HepG2 (cell line): ENCODE results near the gene FOXA3. TPM values are rescaled to one million over a fixed set of nuclear protein-coding genes. Genes with fewer than 3 reads are reported as not detected.

ENCODE experiments used
- ASH2L ChIP-seq: fragments of 300-600, 200-600 bp; sonication (generic); IDR thresholded peaks from 2 replicates; pipeline ENCODE4 v1.7.0; 2017; ENCODE audit warnings: low read depth, mild to moderate bottlenecking, moderate library complexity, mixed read lengths, low read length; ENCODE audit not compliant: insufficient read length
- ETV6 ChIP-seq: sonication (generic); formaldehyde crosslinking; conservative IDR thresholded peaks from 2 replicates; pipeline ENCODE4 v1.4.0; 2020; ENCODE audit warnings: missing genetic modification reagents
- KDM5A ChIP-seq: fragments of 200-600 bp; sonication (generic); IDR thresholded peaks from 2 replicates; pipeline ENCODE4 v1.7.0; 2018; ENCODE audit warnings: antibody characterized with exemption, mild to moderate bottlenecking, low read length, borderline replicate concordance
- MAFF ChIP-seq: IDR thresholded peaks from 2 replicates; pipeline ENCODE4 v1.6.1; 2011; ENCODE audit warnings: low read depth, low read length, improper control_type of control experiment
- MTERF4 ChIP-seq: sonication (generic); formaldehyde crosslinking; IDR thresholded peaks from 2 replicates; pipeline ENCODE4 v1.8.0; 2023; ENCODE audit warnings: mild to moderate bottlenecking, missing genetic modification reagents
- MTF1 ChIP-seq: sonication (generic); formaldehyde crosslinking; IDR thresholded peaks from 2 replicates; pipeline ENCODE4 v1.5.0; 2020; ENCODE audit warnings: missing genetic modification reagents
- PLRG1 ChIP-seq: fragments of 450-650 bp; conservative IDR thresholded peaks from 2 replicates; pipeline ENCODE4 v1.6.1; 2016
- PRDM4 ChIP-seq: sonication (generic); formaldehyde crosslinking; IDR thresholded peaks from 2 replicates; pipeline ENCODE4 v1.9.0; 2021; ENCODE audit warnings: missing genetic modification reagents, borderline replicate concordance
- THYN1 ChIP-seq: sonication (generic); formaldehyde crosslinking; IDR thresholded peaks from 2 replicates; pipeline ENCODE4 v1.8.1; 2023; ENCODE audit warnings: low read depth, mild to moderate bottlenecking, moderate library complexity, missing genetic modification reagents, borderline replicate concordance
- ZFP37 ChIP-seq: sonication (generic); formaldehyde crosslinking; IDR thresholded peaks from 2 replicates; pipeline ENCODE4 v1.4.0; 2020; ENCODE audit warnings: missing genetic modification reagents, borderline replicate concordance
- ZNF143 ChIP-seq: sonication (generic); formaldehyde crosslinking; IDR thresholded peaks from 2 replicates; pipeline ENCODE4 v1.4.0; 2020; ENCODE audit warnings: missing genetic modification reagents
- ZNF207 ChIP-seq: fragments of 450-650 bp; IDR thresholded peaks from 2 replicates; pipeline ENCODE4 v1.6.1; 2016; ENCODE audit warnings: antibody characterized with exemption, borderline replicate concordance
- ZNF230 ChIP-seq: sonication (generic); formaldehyde crosslinking; IDR thresholded peaks from 2 replicates; pipeline ENCODE4 v1.4.0; 2020; ENCODE audit warnings: mild to moderate bottlenecking, missing genetic modification reagents
- ZNF513 ChIP-seq: sonication (generic); formaldehyde crosslinking; conservative IDR thresholded peaks from 2 replicates; pipeline ENCODE4 v1.5.0; 2020; ENCODE audit warnings: missing genetic modification reagents
- ZNF546 ChIP-seq: sonication (generic); formaldehyde crosslinking; conservative IDR thresholded peaks from 2 replicates; pipeline ENCODE4 v1.8.1; 2023; ENCODE audit warnings: mild to moderate bottlenecking, missing genetic modification reagents
- ZNF557 ChIP-seq: sonication (generic); formaldehyde crosslinking; IDR thresholded peaks from 2 replicates; pipeline ENCODE4 v1.4.0; 2020; ENCODE audit warnings: missing genetic modification reagents
- polyA plus RNA-seq, 8 experiments: library from polyadenylated mRNA; depleted of rRNA in 3 of 8; stranded (reverse) in 7 of 8; unstranded in 1 of 8; fragments of >200 nt; fragmentation: Illumina TruSeq in 4 of 8; extraction: Trizol in 4 of 8; gene quantifications; 2 replicates each; pipeline versions ENCODE4 v1.2.1 to v1.2.3, GENCODE V29; 2011 to 2016; ENCODE audit warnings: low read depth in 4 of 8, missing spikeins in 1 of 8, mixed read lengths in 1 of 8; ENCODE audit not compliant: insufficient read depth in 1 of 8
- total RNA-seq, 5 experiments: library from RNA; depleted of rRNA; stranded (reverse); fragments of >200 nt; fragmentation: Illumina TruSeq; extraction: Trizol; gene quantifications; 2 replicates each; pipeline ENCODE4 v1.2.3, GENCODE V29; 2016; ENCODE audit warnings: low read depth in 1 of 5
- TF ChIP-seq, protein P1 (sequence below): IDR thresholded peaks from 2 replicates; pipeline ENCODE4 v1.6.1; 2016; ENCODE audit warnings: low read depth
- TF ChIP-seq, protein P2 (sequence below): sonication (generic); formaldehyde crosslinking; conservative IDR thresholded peaks from 2 replicates; pipeline ENCODE4 v1.4.0; 2020; ENCODE audit warnings: mild to moderate bottlenecking, missing genetic modification reagents, moderate library complexity

Gene FOXA3
- total and polyA plus RNA-seq, 2 of the 13 experiments (the other 11 are each of a cell fraction or from before 2014, with no cell fraction given): 29.8 to 47.6 TPM

GRCh38 chr19:45885556-45886426 lies 21.7 kb downstream of the FOXA3 start, which contains the start of gene IRF2BP1 (continued):
- TF ChIP-seq PRDM4 (CRISPR knock-in tag) (no peak), KDM5A (no peak), THYN1 (CRISPR knock-in tag) (no peak), PLRG1 (no peak), ZNF230 (CRISPR knock-in tag) (no peak), ZNF207 (no peak), MAFF (no peak), ZFP37 (CRISPR knock-in tag) (no peak), ASH2L (peak; percentile 62), ZNF557 (CRISPR knock-in tag) (no peak), ZNF546 (CRISPR knock-in tag) (no peak; the same call in 1 of the 2 replicates), MTERF4 (CRISPR knock-in tag) (0 out of 2 replicates have a peak, but pooled peaks have one; percentile 71), ZNF143 (CRISPR knock-in tag) (peak; percentile 89), ZNF513 (CRISPR knock-in tag) (0 out of 2 replicates have a peak, but pooled peaks have one; percentile 51), ETV6 (CRISPR knock-in tag) (no peak), MTF1 (CRISPR knock-in tag) (no peak)
- TF ChIP-seq, protein P1, sequence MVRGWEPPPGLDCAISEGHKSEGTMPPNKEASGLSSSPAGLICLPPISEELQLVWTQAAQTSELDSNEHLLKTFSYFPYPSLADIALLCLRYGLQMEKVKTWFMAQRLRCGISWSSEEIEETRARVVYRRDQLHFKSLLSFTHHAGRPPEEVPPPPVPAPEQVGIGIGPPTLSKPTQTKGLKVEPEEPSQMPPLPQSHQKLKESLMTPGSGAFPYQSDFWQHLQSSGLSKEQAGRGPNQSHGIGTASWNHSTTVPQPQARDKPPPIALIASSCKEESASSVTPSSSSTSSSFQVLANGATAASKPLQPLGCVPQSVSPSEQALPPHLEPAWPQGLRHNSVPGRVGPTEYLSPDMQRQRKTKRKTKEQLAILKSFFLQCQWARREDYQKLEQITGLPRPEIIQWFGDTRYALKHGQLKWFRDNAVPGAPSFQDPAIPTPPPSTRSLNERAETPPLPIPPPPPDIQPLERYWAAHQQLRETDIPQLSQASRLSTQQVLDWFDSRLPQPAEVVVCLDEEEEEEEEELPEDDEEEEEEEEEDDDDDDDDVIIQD (CRISPR knock-in tag): no peak
- TF ChIP-seq, protein P2, sequence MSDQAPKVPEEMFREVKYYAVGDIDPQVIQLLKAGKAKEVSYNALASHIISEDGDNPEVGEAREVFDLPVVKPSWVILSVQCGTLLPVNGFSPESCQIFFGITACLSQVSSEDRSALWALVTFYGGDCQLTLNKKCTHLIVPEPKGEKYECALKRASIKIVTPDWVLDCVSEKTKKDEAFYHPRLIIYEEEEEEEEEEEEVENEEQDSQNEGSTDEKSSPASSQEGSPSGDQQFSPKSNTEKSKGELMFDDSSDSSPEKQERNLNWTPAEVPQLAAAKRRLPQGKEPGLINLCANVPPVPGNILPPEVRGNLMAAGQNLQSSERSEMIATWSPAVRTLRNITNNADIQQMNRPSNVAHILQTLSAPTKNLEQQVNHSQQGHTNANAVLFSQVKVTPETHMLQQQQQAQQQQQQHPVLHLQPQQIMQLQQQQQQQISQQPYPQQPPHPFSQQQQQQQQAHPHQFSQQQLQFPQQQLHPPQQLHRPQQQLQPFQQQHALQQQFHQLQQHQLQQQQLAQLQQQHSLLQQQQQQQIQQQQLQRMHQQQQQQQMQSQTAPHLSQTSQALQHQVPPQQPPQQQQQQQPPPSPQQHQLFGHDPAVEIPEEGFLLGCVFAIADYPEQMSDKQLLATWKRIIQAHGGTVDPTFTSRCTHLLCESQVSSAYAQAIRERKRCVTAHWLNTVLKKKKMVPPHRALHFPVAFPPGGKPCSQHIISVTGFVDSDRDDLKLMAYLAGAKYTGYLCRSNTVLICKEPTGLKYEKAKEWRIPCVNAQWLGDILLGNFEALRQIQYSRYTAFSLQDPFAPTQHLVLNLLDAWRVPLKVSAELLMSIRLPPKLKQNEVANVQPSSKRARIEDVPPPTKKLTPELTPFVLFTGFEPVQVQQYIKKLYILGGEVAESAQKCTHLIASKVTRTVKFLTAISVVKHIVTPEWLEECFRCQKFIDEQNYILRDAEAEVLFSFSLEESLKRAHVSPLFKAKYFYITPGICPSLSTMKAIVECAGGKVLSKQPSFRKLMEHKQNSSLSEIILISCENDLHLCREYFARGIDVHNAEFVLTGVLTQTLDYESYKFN (CRISPR knock-in tag): no peak
